Renal cortex interstitium (tissue), 11 donors: ENCODE data around the gene RAB10. TPM values are rescaled to one million over a fixed set of nuclear protein-coding genes. Genes with fewer than 3 reads are reported as not detected.
"Not testable (repeated sequence)": the region's sequence is repeated elsewhere in the genome, so short reads cannot be mapped to it uniquely, and the experiment has no call there.

ENCODE experiments used
- DNase-seq, 11 donors: peaks; one replicate each; pipeline ENCODE4 v3.0.0-alpha.2; 2013; ENCODE audit warnings: low read depth in 9 of 11, low spot score in 4 of 11; ENCODE audit errors: extremely low read depth in 1 of 11
- polyA plus RNA-seq, 3 donors: library from polyadenylated mRNA; unstranded; fragments of 120-200 nt; gene quantifications; one replicate each; pipeline ENCODE4 v1.2.1, GENCODE V29; 2013; ENCODE audit not compliant: insufficient read length in 3 of 3

The RAB10 gene
- polyA plus RNA-seq, 3 donors = 126 to 164 (median 145) TPM

DNA sequence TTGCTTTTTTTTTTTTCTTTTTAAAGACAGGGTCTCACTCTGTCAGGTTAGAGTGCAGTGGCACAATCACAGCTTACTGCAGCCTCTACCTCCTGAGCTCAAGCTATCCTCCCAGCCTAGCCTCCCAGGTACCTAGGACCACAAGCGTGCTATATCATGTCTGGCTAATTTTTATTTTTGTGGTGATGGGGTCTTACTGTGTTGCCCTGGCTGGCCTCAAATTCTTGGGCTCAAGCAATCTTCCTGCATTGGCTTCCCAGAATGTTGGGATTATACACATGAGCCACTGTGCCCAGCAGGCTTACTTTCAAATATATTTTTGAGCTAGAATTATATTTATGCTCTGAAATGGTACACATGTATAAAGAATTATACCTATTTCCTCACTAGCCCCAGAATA is 85.6 kb downstream of the RAB10 start:
- DNase-seq = no peak

- DNase-seq = no peak
Measured at GRCh38 chr2:26122630-26123029, 88.7 kb downstream of the RAB10 start.

DNA sequence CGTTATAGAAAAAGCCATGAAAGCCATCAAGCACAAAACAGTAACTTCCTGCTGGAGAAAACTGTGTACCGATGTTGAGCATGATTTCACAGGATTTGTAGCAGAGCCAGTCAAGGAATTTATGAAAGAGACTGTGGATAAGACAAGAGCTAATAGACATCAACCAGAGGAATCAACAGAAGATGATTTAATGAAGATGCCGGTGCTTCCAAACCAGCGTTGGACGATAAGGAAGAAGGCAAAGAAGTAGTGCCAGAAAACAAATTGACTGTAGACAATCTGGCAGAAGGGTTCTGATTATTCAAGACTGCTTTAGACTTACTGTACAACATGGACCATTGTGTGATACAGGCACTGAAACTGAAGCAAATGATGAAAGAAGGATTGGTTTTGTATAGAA is 89.5 kb downstream of the RAB10 start:
- no peak for DNase-seq

DNA sequence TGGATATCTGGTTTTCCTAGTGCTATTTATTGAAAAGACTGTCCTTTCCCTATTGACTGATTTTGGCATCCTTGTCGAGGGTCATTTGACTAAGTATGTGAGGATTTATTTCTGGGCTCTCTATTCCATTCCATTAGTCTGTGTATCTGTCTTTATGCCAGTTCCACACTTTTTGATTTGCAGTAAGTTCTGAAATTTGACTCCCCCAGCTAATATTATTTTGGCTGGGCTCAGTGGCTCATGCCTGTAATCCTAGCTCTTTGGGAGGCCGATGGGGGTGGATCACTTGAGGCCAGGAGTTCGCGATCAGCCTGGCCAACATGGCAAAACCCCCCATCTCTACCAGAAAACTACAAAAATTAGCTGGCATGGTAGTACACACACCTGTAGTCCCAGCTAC is 92.2 kb downstream of the RAB10 start:
- no peak for DNase-seq

- no peak for DNase-seq
Measured at GRCh38 chr2:26128176-26128575, 94.3 kb downstream of the RAB10 start.

- no peak for DNase-seq
Measured at GRCh38 chr2:26130763-26131162, 96.9 kb downstream of the RAB10 start.

DNA sequence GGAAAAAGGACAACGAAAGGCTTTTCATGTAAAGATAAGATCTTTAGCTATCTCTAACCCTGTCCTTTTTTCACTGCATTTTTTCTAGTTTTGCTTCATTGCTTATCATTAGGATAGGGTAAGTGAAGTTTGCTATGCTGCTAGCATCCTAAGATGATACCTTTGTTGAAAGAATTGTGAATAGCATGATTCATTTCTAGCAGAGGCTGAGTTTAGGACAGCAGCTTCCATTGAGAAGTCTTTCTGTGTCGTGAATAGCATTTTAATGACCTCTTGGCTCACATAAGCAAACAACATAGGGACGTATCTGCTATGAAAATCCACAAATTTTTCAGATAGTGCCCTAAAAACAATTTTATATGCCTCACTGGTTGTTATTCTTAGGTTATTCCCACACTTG is 102.6 kb downstream of the RAB10 start:
- DNase-seq = no peak

DNA sequence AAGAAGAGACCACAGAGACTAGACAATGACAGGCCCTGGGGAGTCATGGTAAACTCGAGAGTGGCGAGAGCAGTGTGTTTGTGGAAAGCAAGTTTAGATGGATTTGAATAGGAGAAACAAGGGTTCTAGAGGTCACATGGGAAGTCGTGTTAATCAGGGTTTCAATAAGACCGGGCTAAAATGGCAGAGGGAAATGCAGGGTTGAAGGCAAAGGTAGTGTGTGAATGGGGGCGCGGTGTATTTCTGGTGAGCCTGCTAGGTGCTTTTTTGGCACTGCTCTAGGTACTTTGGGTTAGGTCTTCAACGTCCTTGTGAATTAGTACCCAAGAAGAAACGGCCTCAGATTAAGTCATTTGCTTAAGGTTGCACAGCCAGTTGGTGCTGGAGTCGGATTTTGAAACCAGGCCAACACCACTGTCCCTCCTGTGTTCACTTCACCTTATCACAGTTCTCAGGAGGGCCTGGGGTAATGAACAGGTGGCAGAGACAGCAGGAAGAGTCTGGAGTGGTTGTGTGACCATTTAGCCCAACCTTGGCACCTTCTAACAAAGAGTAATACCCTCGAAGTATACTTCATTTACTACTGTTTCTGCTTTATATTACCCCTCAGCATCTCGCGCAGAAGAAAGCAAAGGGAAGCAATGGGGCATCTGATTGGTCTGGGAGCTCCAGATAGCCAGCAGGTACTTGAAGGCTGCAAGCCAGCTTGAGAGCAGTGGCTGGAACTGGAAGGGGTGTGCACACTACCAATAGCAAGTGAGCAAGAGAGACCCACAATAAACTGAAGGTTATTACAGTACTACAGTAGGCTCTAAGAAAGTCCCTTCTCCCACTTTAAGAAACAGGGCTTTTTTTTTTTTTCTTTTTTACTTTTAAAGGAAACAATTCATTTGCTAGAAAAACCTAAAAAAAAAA is 105.6 kb downstream of the RAB10 start:
- no peak for DNase-seq

DNA sequence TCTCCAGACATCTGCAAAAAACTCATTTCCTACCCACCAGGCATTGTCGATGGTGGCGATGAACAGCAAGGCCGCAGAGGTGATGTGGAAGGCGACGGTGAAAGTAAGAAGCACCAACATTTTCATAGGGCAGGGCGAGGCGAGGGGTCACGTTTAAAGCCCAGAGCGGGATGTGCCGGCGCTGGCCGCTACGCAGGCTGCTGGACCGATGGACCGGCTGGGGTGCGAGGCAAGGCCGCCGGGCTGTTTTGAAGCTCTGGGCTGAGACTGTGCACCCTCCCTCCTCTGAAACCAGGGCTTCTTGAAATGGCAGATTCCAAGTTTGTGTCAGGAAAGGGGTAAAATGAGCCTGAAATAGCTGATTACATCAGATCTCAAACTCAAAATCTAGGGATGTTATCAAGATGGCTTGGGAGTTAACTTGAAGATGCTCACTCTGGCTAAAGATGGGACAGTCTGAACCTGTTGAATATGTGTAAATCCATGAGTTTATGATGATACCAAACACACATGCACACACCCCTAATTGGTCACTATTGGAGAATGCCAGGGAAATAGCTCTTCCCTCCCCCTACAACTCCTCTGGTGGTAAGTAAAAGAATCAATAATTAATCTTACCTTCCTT is 107.4 kb downstream of the RAB10 start:
- no peak for DNase-seq

GRCh38 chr2:26144031-26144430 is 110.1 kb downstream of the RAB10 start:
- DNase-seq = no peak

GRCh38 chr2:26144953-26145680 is 111.2 kb downstream of the RAB10 start:
- peak; percentile 26 to 47 (median 36) for DNase-seq

GRCh38 chr2:26148501-26148900 is 114.6 kb downstream of the RAB10 start:
- no peak for DNase-seq

GRCh38 chr2:26150243-26150642 is 116.4 kb downstream of the RAB10 start:
- no peak for DNase-seq

GRCh38 chr2:26157580-26157979 is 123.7 kb downstream of the RAB10 start:
- DNase-seq = no peak

DNA sequence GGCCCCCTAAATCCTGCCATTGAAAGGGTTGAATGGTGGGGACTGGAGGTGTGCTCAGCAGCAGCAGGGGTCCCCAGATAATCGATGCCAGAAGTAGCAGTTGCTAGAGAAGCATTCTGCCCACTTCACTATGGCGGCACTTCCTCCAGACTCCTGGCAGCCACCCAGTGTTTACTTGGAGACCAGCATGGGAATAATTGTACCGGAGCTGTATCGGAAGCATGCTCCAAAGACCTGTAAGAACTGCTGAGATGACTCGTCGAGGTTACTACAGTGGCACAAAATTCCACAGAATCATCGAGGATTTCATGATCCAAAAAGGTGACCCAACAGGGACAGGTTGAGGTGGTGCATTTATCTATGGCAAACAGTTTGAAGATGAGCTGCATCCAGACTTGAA is 128.0 kb downstream of the RAB10 start:
- no peak for DNase-seq

- DNase-seq = no peak
Measured at GRCh38 chr2:26162963-26163362, 129.1 kb downstream of the RAB10 start.

- no peak for DNase-seq
Measured at GRCh38 chr2:26164231-26164630, 130.3 kb downstream of the RAB10 start.

GRCh38 chr2:26164641-26165211 is 130.8 kb downstream of the RAB10 start:
- DNase-seq = no peak

DNA sequence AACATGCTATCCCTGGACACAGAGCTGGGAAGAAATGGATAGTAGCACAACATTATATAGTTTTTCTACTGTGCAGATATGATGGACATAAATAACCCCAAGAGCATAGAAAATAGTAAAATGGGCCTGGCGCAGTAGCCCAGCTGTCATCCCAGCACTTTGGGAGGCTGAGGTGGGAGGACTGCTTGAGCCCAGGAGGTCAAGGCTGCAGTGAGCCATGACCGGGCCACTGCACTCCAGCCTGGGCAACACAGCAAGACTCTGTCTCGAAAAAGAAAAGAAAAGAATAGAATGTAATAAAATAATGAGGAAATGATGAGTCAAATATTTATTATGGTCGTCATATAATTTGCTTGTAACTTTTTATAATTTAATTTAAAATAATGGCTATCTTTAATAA is 131.5 kb downstream of the RAB10 start:
- no peak for DNase-seq

- DNase-seq = not testable (repeated sequence)
Measured at GRCh38 chr2:26166541-26166940, 132.7 kb downstream of the RAB10 start.
